ENCODE results near the gene MOCS1.

DNA sequence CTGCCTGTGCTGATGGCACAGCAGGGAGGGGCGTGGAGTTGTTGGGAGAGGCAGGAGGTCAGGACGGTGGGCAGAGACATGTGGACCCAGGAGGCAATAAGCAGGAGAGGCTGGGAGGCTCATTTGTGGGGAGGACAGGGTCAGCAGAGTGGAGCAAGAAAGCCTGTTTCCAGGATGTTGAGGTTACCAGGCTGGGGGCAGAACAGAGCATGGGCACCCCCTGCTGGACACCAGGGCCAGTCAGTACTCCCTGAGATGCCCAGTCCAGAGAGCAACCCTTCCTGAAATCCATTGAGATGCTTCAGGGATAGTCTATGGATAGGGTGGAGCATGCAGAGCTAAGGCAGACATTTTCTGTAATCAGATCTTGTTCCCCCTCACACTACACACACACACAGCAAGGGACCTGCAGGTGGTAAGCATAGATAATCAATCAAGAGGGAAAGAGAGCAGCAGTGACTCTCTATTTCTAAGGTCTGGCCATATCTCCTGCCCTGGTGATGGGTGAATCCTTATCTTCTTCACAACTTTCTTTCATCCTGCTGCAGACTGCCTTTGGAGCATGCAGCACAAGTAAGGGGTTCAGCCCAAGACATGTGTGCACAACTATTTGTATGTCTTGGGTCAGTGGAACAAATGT, 41.7 kb downstream of the MOCS1 start:
- TF ChIP-seq, protein P1, sequence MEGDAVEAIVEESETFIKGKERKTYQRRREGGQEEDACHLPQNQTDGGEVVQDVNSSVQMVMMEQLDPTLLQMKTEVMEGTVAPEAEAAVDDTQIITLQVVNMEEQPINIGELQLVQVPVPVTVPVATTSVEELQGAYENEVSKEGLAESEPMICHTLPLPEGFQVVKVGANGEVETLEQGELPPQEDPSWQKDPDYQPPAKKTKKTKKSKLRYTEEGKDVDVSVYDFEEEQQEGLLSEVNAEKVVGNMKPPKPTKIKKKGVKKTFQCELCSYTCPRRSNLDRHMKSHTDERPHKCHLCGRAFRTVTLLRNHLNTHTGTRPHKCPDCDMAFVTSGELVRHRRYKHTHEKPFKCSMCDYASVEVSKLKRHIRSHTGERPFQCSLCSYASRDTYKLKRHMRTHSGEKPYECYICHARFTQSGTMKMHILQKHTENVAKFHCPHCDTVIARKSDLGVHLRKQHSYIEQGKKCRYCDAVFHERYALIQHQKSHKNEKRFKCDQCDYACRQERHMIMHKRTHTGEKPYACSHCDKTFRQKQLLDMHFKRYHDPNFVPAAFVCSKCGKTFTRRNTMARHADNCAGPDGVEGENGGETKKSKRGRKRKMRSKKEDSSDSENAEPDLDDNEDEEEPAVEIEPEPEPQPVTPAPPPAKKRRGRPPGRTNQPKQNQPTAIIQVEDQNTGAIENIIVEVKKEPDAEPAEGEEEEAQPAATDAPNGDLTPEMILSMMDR (IDR thresholded peaks at IDR 0.05; ENCODE audit: low read depth, low read length, missing input control) = peak; percentile 67
- TF ChIP-seq RAD21 (IDR thresholded peaks at IDR 0.05) (peak; percentile 88 to 94), GABPA (IDR thresholded peaks at IDR 0.05 in 1 of 2, conservative IDR thresholded peaks at IDR 0.05 in 1 of 2) (no peak)

Measured in liver (tissue), 3 donors.